ENCODE data around the gene PPP1CA.

- TF ChIP-seq POLR2A (IDR thresholded peaks at IDR 0.05) = no peak
- TF ChIP-seq, protein P1, sequence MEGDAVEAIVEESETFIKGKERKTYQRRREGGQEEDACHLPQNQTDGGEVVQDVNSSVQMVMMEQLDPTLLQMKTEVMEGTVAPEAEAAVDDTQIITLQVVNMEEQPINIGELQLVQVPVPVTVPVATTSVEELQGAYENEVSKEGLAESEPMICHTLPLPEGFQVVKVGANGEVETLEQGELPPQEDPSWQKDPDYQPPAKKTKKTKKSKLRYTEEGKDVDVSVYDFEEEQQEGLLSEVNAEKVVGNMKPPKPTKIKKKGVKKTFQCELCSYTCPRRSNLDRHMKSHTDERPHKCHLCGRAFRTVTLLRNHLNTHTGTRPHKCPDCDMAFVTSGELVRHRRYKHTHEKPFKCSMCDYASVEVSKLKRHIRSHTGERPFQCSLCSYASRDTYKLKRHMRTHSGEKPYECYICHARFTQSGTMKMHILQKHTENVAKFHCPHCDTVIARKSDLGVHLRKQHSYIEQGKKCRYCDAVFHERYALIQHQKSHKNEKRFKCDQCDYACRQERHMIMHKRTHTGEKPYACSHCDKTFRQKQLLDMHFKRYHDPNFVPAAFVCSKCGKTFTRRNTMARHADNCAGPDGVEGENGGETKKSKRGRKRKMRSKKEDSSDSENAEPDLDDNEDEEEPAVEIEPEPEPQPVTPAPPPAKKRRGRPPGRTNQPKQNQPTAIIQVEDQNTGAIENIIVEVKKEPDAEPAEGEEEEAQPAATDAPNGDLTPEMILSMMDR (IDR thresholded peaks at IDR 0.05) = no peak
Measured at GRCh38 chr11:67405196-67405567, 3.5 kb upstream of the PPP1CA start.
